Brain pericyte (primary cell): Measurements from ENCODE around the gene TADA3.

Experiments
- DNase-seq: peaks from one replicate; pipeline ENCODE4 v3.0.0-alpha.2; 2012; ENCODE audit warnings: low read depth, low spot score

TADA3 gene

DNA sequence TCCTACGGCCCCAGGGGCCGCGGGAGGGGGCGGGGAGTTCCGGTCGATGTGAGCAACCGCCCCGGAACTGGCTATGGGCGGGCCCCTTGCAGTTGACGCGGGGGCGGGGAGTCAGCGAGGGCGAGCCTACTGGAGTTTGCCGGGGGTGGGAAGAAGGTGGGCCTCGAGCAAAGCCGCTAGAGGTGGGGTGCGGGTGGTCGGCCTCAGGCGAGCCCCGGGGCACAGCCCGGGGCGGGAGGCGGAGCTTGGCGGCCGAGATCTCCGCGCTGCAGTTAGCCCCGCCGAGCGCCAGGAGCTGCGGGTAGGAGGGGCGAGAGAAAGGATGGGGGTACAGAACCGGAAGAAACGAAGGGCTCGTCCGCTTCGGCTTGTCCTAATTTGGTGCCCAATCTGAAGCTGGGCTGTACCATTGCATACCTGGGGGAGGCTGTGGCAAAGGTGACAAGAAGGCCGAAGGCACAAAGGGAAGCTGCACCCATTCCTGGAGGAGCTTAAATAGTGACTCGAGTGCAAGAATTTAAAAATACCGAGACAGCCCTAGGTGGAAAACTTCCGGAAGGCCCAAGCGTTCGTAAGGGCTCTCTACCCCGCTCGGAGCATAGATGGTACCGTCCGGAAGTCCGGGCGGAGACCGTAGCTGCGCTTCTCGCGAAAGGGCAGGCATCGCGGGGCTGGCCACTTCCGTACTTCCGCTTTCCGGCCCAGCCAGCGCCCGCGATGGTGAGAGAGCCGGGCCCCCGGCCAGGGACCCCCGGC, at the start of gene TADA3, which contains the start of gene ARPC4:
TADA3 (minus strand) TSS at position 69 of the 756 bp plus-strand sequence. CDS start 1,007 bp downstream, outside the sequence.
ARPC4 (plus strand) TSS at position 678 of the 756 bp plus-strand sequence; CDS start at position 718, 40 bp downstream.
- DNase-seq: peak; percentile 91

DNA sequence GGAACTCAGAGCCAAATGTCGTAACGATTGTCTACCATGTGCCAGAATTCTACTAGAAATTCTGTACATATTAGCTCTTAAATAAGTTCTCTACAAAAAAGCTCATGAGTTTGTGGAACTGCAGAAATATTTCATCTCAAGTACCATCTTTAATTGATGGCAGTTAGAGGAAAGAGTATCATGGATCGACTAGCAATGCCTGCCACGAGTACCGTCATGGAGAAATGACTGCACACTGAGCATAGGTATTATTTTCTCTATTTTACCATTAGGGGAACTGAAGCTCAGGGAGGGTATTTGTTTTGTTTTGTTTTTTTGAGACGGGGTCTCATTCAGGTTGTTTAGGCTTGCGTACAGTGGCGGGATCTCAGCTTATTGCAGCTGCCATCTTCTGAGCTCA, 48.7 kb upstream of the TADA3 start:
- DNase-seq: no peak

DNA sequence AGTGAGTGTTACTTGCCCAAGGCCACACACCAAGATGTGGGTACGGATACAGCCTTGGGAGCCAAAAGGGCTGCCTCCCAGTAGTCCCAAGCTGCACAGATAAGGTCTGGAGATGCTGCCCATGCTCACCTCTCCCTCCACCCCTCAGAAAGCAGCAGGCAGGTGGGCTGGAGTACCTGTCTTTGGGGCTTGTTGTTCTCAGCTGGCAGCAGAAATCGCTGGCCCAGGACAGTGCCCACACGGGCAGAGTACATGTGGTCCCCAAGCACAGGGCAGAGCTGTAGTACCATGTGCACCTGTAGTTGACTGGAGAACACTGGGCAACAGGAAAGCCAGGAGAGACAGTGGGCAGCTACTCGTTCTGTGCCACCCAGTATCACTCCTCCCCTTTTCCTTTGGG, 46.6 kb upstream of the TADA3 start:
- DNase-seq: no peak

DNA sequence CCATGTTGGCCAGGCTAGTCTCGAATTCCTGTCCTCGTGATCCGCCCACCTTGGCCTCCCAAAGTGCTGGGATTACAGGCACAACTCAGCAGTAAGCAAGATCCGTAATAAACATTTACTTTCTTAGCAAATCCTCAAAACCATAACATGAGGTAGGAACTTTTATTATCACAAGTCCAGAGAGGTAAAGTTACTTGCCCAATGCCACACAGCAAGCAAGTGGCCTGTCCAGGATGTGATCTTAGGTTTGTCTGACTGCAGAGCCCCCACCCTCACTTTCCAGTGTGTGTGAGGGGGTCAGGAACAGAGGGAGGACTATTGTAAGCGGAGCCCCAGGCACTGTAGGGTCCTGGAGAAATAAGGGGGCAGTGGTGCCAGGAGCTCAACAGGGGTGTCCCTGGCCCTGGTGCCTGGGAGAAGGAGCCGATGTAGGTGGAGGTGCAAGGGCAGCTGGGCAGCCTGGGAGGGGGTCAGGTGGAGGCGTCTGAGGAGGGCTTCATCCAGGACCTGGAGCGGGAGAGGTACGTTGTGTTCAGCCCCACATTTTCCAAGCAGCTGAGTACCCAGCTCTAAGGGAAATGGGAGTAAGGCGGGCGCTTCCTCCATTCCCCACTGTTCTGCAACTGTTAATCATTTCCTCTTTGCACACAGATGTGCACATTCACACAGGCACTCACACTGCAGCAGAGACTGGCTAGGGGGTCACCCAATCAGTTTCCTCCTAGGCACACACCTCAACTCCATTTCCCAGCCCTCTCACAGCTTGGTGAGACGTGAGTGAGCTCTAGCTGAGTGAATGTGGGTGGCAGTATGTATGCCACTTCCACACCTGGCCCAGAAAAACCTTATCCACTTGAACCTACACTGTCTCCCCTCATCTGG, 45.7 kb upstream of the TADA3 start:
- DNase-seq: no peak

GRCh38 chr3:9834520-9835380, 42.5 kb upstream of the TADA3 start:
- no peak for DNase-seq

DNA sequence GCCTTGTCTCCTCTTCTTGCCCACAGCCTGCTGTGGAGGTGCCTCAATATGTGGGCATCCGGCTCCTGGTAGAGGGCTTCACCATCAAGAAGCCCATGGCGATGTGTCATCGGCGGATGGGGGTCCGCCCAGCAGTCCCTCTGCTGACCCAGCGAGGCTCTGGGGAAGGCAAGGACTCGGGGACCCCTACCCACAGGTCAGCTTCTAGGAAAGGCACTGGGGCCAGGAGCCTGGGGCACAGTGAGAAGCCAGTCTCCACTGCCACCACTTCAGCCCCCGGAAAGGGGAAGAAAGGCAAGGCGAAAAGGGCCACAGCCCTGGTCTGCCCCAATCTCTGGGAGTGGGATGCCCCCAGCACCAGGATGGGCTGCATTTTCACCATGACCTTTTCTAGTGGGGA, 40.8 kb upstream of the TADA3 start:
- DNase-seq: no peak

GRCh38 chr3:9831253-9831652, 39.0 kb upstream of the TADA3 start:
- no peak for DNase-seq

- no peak for DNase-seq
These were observed 36.8 kb upstream of the TADA3 start for GRCh38 chr3:9828801-9829755.

GRCh38 chr3:9826815-9827573, 34.7 kb upstream of the TADA3 start:
- no peak for DNase-seq

- no peak for DNase-seq
These were observed 33.3 kb upstream of the TADA3 start for GRCh38 chr3:9825451-9826040.

DNA sequence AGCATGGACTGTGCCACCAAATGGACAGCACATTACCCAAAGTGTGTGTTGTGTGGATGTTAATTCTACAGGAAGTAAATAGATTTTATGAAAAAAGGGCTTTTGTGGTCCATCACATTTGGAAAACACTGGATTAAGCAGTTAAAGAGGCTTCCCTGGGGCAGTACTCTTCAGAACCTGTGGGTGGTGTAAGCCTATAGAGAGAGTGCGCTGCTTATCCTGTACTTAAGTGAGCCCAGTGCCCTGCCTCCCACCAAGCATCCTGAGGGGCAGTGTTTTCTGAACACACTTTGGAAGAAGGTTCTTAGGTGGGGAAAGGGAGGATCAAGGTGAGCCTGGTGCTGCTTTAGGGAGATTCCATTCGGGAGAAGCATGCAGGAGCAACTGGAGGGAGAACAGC, 28.7 kb upstream of the TADA3 start:
- no peak for DNase-seq

DNA sequence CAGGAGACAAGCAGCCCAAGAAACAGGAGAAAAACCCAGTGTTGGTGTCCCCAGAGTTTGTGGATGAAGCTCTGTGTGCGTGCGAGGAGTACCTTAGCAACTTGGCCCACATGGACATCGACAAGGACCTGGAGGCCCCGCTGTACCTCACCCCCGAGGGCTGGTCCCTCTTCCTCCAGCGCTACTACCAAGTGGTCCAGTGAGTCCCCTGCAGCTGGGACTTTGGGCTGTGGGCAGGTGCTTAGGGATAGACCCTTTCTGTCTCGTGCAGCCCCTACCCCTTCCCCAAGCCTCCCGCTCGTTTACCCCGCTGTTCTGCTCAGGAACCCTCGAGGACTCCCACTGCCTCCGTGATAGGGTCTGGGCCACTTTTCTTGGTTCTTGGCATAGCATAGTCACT, 28.3 kb upstream of the TADA3 start:
- DNase-seq: no peak

DNA sequence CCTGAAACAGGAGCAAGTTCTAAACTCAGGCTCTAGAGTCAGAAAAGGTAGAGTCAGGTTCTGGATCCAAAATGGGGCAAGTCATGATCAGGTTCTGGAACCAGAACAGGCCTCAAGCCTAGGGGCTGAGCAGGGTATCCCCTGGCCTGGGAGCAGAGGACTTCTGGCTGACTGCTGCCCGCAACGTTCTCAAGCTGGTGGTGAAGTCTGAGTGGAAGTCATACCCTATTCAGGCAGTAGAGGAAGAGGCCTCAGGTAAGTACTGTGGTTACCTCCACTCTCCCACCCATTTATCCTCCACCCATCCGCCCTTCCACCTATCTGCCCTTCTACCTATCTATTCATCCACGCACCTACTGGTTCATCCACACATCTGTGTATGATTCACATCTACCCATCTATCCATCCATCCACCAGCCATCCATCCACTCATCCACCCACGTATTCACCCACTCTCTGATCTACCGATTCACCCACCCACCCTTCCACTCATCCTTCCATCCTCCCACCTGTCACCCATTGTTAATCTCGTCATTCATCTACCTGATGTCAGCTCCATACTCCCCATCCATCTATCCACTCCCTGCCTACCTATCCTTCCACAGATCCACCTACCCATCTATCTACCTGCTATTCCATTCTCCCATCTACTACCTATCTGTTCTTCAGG, 26.5 kb upstream of the TADA3 start:
- DNase-seq: no peak

DNA sequence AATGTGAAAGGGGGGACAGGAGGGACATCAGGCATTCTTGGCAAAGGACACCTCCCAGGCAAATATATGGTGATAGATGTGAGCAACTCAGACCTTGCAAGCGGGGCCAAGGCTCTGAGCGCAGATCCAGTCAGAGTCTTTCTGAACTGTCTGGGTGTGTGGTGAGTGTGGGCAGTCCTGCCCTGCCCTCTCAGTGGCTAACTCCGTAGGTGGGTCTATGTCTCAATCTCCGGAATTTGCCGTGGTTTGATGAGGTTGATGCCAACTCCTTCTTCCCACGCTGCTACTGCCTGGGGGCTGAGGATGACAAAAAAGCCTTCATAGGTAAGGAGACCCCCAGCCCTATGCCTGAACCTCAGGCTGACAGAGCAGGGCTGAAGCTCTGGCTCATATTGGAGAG, 25.2 kb upstream of the TADA3 start:
- DNase-seq: no peak

DNA sequence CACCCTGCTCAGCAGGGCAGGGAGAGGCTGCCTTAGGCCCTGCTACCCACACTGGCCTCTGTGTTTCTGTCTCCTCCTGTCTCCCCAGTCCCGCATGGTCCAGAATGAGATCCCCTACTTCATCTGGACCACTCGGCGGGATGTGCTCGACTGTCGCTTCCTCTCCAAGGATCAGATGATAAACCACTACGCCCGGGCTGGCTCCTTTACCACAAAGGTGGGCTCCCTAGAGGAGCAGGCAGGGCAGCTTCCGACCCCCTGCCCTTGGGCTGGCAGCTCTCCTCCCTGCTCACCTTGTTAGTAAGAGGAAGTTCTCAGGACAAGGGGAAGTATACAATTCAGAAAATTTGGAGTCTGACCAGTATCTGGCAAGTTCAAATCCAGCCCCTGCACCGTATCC, 23.7 kb upstream of the TADA3 start:
- DNase-seq: no peak

GRCh38 chr3:9812870-9813483, 20.7 kb upstream of the TADA3 start:
- DNase-seq: no peak

DNA sequence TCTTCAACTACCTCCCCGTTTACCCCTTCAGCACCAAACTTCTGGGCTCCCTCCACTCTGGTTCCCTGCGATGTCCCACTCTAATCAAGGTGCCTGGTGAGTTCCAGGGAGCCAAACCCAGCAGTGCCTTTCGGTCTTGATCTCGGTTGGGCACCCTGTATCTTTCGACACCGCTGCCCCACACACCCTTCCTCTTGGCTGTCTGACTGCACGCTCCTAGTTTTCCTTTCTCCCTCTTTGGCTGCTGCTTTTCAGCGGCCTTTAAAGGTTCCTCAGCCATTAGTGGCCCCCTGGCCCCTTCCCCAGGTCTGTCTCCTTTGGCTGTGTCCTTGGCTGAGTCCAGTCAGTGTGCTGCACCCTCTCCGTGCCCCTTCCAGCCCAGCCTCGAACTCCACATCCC, 18.6 kb upstream of the TADA3 start:
- DNase-seq: no peak

- DNase-seq: no peak
These were observed 18.1 kb upstream of the TADA3 start for GRCh38 chr3:9810433-9810770.
